ENCODE results near the gene TM6SF1.

GRCh38 chr15:83090465-83090864 lies 17.0 kb upstream of the TM6SF1 start:
- TF ChIP-seq CTCF (IDR thresholded peaks at IDR 0.05; ENCODE audit: borderline replicate concordance, extremely low read depth, low read length, poor library complexity, severe bottlenecking) (no peak), EZH2 (IDR thresholded peaks at IDR 0.05; ENCODE audit: borderline replicate concordance, low read depth, low read length, severe bottlenecking) (no peak)

Measured in DND-41 (cell line).